ENCODE data around the gene SPRY4.
"Not testable (repeated sequence)": the region's sequence is repeated elsewhere in the genome, so short reads cannot be mapped to it uniquely, and the experiment has no call there.

SPRY4 gene

GRCh38 chr5:142277796-142278195, 47.0 kb downstream of the SPRY4 start:
- no peaks in the 10 kb centered on the region for H3K9me3 ChIP-seq (ENCODE audit: insufficient read depth, low read depth, low read length)
- H3K27ac ChIP-seq (ENCODE audit: low read depth, low read length) = no peak overlapping the region
- 94% methylated on average over 3 of the region's 3 CpGs for WGBS
- H3K4me1 ChIP-seq (ENCODE audit: insufficient read depth, low read length) = peaks cover 23% of the 10 kb centered on the region
- no peaks in the 10 kb centered on the region for H3K27me3 ChIP-seq (ENCODE audit: insufficient read depth, low read length)
- no peak overlapping the region for H3K9ac ChIP-seq (ENCODE audit: low read depth, low read length)
- no peaks in the 10 kb centered on the region for H3K36me3 ChIP-seq (ENCODE audit: insufficient read depth, low read length)
- H3K4me3 ChIP-seq (ENCODE audit: low read length) = no peak overlapping the region

- WGBS = 87% methylated on average over 6 of the region's 6 CpGs
- H3K27ac ChIP-seq (ENCODE audit: low read depth, low read length) = no peak overlapping the region
- no peaks in the 10 kb centered on the region for H3K9me3 ChIP-seq (ENCODE audit: insufficient read depth, low read depth, low read length)
- H3K4me3 ChIP-seq (ENCODE audit: low read length) = no peak overlapping the region
- peaks cover 23% of the 10 kb centered on the region for H3K4me1 ChIP-seq (ENCODE audit: insufficient read depth, low read length)
- no peaks in the 10 kb centered on the region for H3K36me3 ChIP-seq (ENCODE audit: insufficient read depth, low read length)
- H3K27me3 ChIP-seq (ENCODE audit: insufficient read depth, low read length) = no peaks in the 10 kb centered on the region
- no peak overlapping the region for H3K9ac ChIP-seq (ENCODE audit: low read depth, low read length)
These were observed 48.3 kb downstream of the SPRY4 start for GRCh38 chr5:142276517-142276916.

- Histone ChIP-seq H3K27ac (ENCODE audit: low read depth, low read length) (no peak overlapping the region), H3K36me3 (ENCODE audit: insufficient read depth, low read length) (no peaks in the 10 kb centered on the region), H3K9ac (ENCODE audit: low read depth, low read length) (no peak overlapping the region), H3K9me3 (ENCODE audit: insufficient read depth, low read depth, low read length) (no peaks in the 10 kb centered on the region), H3K4me1 (ENCODE audit: insufficient read depth, low read length) (peaks cover 14% of the 10 kb centered on the region), H3K4me3 (ENCODE audit: low read length) (no peak overlapping the region), H3K27me3 (ENCODE audit: insufficient read depth, low read length) (no peaks in the 10 kb centered on the region)
- 97% methylated on average over 3 of the region's 3 CpGs for WGBS
These were observed 49.3 kb downstream of the SPRY4 start for GRCh38 chr5:142275496-142275895.

GRCh38 chr5:142272596-142272995, 52.2 kb downstream of the SPRY4 start:
- H3K9ac ChIP-seq (ENCODE audit: low read depth, low read length); H3K4me1 ChIP-seq (ENCODE audit: insufficient read depth, low read length); H3K27ac ChIP-seq (ENCODE audit: low read depth, low read length); H3K4me3 ChIP-seq (ENCODE audit: low read length); H3K27me3 ChIP-seq (ENCODE audit: insufficient read depth, low read length); H3K9me3 ChIP-seq (ENCODE audit: insufficient read depth, low read depth, low read length); H3K36me3 ChIP-seq (ENCODE audit: insufficient read depth, low read length): not testable (repeated sequence)
- 87% methylated on average over 3 of the region's 5 CpGs for WGBS

GRCh38 chr5:142264084-142264483, 60.7 kb downstream of the SPRY4 start:
- H3K9ac ChIP-seq (ENCODE audit: low read depth, low read length); H3K36me3 ChIP-seq (ENCODE audit: insufficient read depth, low read length); H3K9me3 ChIP-seq (ENCODE audit: insufficient read depth, low read depth, low read length); H3K4me1 ChIP-seq (ENCODE audit: insufficient read depth, low read length); H3K4me3 ChIP-seq (ENCODE audit: low read length); H3K27ac ChIP-seq (ENCODE audit: low read depth, low read length); H3K27me3 ChIP-seq (ENCODE audit: insufficient read depth, low read length): not testable (repeated sequence)
- 100% methylated on average over 1 of the region's 4 CpGs for WGBS

- H3K9ac ChIP-seq (ENCODE audit: low read depth, low read length) = no peak overlapping the region
These were observed 61.5 kb downstream of the SPRY4 start for GRCh38 chr5:142263346-142263745.

GRCh38 chr5:142262683-142263082, 62.1 kb downstream of the SPRY4 start:
- Histone ChIP-seq H3K27ac (ENCODE audit: low read depth, low read length) (no peak overlapping the region), H3K9ac (ENCODE audit: low read depth, low read length) (no peak overlapping the region), H3K27me3 (ENCODE audit: insufficient read depth, low read length) (no peaks in the 10 kb centered on the region), H3K4me3 (ENCODE audit: low read length) (no peak overlapping the region), H3K36me3 (ENCODE audit: insufficient read depth, low read length) (no peaks in the 10 kb centered on the region), H3K9me3 (ENCODE audit: insufficient read depth, low read depth, low read length) (no peaks in the 10 kb centered on the region), H3K4me1 (ENCODE audit: insufficient read depth, low read length) (peaks cover 3% of the 10 kb centered on the region; the same call in 1 of the 2 replicates)
- 92% methylated on average over 5 of the region's 6 CpGs for WGBS

More at GRCh38 chr5:142263346-142263745, 61.5 kb downstream of the SPRY4 start:
- peaks cover 3% of the 10 kb centered on the region for H3K4me1 ChIP-seq (ENCODE audit: insufficient read depth, low read length)
- WGBS = 87% methylated on average over 3 of the region's 3 CpGs
- H3K4me3 ChIP-seq (ENCODE audit: low read length) = no peak overlapping the region
- H3K9me3 ChIP-seq (ENCODE audit: insufficient read depth, low read depth, low read length) = no peaks in the 10 kb centered on the region
- H3K27me3 ChIP-seq (ENCODE audit: insufficient read depth, low read length) = no peaks in the 10 kb centered on the region
- no peaks in the 10 kb centered on the region for H3K36me3 ChIP-seq (ENCODE audit: insufficient read depth, low read length)
- H3K27ac ChIP-seq (ENCODE audit: low read depth, low read length) = no peak overlapping the region

All from HUES64 (cell line).